Measurements from ENCODE around the gene GRID1. TPM values are rescaled to one million over a fixed set of nuclear protein-coding genes. Genes with fewer than 3 reads are reported as not detected.

Gene GRID1
- total RNA-seq, 1 experiment from 2014 or later = 5.6 TPM

DNA sequence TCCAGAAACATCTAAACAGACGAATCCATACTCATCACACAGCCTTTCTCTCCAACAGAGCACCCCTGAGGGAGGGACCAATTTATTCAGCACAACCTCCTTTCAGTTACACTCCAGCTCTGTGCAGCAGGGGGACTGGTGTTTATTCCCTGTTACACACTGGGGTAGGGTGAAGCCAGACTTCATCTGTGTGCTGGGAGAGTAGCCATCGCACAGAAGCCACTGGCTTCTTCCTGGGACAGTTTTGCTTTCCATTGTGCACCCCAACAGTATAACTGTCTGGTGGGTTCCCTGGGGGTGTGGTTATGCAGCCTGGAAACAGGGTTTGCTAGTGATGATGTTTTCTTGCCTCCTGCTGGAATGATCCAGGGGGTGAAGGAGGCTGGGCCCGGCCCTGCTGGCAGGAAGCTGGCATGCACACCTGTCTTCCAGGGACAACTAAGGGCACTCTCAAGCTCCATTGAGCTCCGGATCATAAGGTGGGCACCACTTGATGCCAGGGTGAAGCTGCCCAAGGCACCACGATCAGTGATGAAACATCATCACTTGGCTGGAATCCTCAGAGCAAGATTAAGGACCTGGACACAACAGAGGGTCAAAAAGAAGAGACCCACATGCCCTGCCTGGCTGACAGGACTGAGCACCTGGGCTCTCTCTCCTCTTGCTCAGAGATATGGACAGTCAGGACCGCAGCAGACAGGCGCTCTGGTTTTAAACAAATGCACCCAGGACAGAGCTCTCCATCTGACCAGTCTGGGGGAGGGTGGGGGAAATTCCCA is 293.2 kb downstream of the GRID1 start:
- H3K9me3 ChIP-seq (ENCODE audit: control insufficient read depth in 1 of 2, insufficient read depth in 1 of 2, low read depth in 1 of 2, low read length in 2 of 2) = no peaks in the 10 kb centered on the region
- no peak overlapping the region for H3K27ac ChIP-seq (ENCODE audit: low read depth, low read length)
- DNase-seq (ENCODE audit: low read depth, low spot score) = no peak
- H3K4me2 ChIP-seq (ENCODE audit: low read length) = no peak overlapping the region
- no peaks in the 10 kb centered on the region for H3K9me2 ChIP-seq (ENCODE audit: insufficient read depth)
- intact Hi-C loops (cut with micrococcal nuclease) = no loop called here
- no peaks in the 10 kb centered on the region for H3K36me3 ChIP-seq (ENCODE audit: control insufficient read depth in 1 of 2, insufficient read depth in 2 of 2, low read length in 2 of 2)
- CTCF ChIA-PET = no interaction called here
- POLR2A ChIA-PET = no interaction called here
- TF ChIP-seq EZH2phosphoT487 (IDR thresholded peaks at IDR 0.05; ENCODE audit: borderline replicate concordance) = no peak
- TF ChIP-seq SP1 (IDR thresholded peaks at IDR 0.05; ENCODE audit: low read depth) = no peak
- no peak for TF ChIP-seq CBX3 (IDR thresholded peaks at IDR 0.05; ENCODE audit: low read depth)
- TF ChIP-seq TCF7L2 (IDR thresholded peaks at IDR 0.05; ENCODE audit: borderline replicate concordance, extremely low read depth, insufficient read depth, insufficient read length) = no peak
- no peak for TF ChIP-seq ZNF274 (IDR thresholded peaks at IDR 0.05; ENCODE audit: low read depth, low read length)
- no peak for TF ChIP-seq JUND (IDR thresholded peaks at IDR 0.05)
- TF ChIP-seq MAX (IDR thresholded peaks at IDR 0.05) = no peak
- TF ChIP-seq, protein P1, sequence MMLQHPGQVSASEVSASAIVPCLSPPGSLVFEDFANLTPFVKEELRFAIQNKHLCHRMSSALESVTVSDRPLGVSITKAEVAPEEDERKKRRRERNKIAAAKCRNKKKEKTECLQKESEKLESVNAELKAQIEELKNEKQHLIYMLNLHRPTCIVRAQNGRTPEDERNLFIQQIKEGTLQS (IDR thresholded peaks at IDR 0.05) = no peak
- TF ChIP-seq CTCF (IDR thresholded peaks at IDR 0.05 in 2 of 3, conservative IDR thresholded peaks at IDR 0.05 in 1 of 3; ENCODE audit: borderline replicate concordance in 1 of 3, insufficient read depth in 1 of 3, low read depth in 2 of 3, low read length in 2 of 3) = no peak
- TF ChIP-seq CEBPB (IDR thresholded peaks at IDR 0.05; ENCODE audit: low read depth) = no peak
- no peak for TF ChIP-seq SRF (IDR thresholded peaks at IDR 0.05; ENCODE audit: low read depth)
- TF ChIP-seq ELF1 (IDR thresholded peaks at IDR 0.05; ENCODE audit: borderline replicate concordance, low read depth) = no peak
- TF ChIP-seq POLR2A (IDR thresholded peaks at IDR 0.05; ENCODE audit: borderline replicate concordance, extremely low read depth, insufficient read depth, insufficient read length) = no peak
- no peak for TF ChIP-seq YY1 (IDR thresholded peaks at IDR 0.05; ENCODE audit: extremely low read depth, insufficient replicate concordance, low read depth, low read length)
- no peak for TF ChIP-seq ZBTB33 (IDR thresholded peaks at IDR 0.05; ENCODE audit: extremely low read depth, insufficient replicate concordance, low read length)
- TF ChIP-seq ZFX (IDR thresholded peaks at IDR 0.05) = no peak
- TF ChIP-seq EZH2 (IDR thresholded peaks at IDR 0.05) = no peak
- RAD21 ChIA-PET (ENCODE audit: low non-redundant PET in 1 of 2, low total read pairs in 2 of 2, uncharacterized antibody in 2 of 2, unreplicated experiment in 2 of 2) = interaction anchor here in 1 of 2 experiments (0.6 kb wide), 1 partner anchor 1270 kb away, joined by 3 read pairs; no protein-coding TSS in a partner anchor
- no peak overlapping the region for H3K9ac ChIP-seq (ENCODE audit: low read length)
- no peaks in the 10 kb centered on the region for H3K79me2 ChIP-seq (ENCODE audit: insufficient read depth, low read length)
- ATAC-seq = no peak
- peaks cover 1 to 14% of the 10 kb centered on the region in 2 experiments; a peak in 3 of 4 replicates for H3K4me1 ChIP-seq (ENCODE audit: control insufficient read depth in 1 of 2, insufficient read depth in 2 of 2, low read length in 2 of 2)
- BruUV-seq (replicated peaks) = no TSS peak
- H3K4me3 ChIP-seq (replicated peaks in 1 of 2; ENCODE audit: low read depth in 1 of 2, low read length in 2 of 2) = no peak overlapping the region
- H3K27me3 ChIP-seq (ENCODE audit: insufficient read depth, low read length) = no peaks in the 10 kb centered on the region
- H4K20me1 ChIP-seq (ENCODE audit: insufficient read depth) = no peaks in the 10 kb centered on the region
- H2AFZ ChIP-seq (ENCODE audit: low read depth, low read length, poor library complexity, severe bottlenecking) = no peak overlapping the region

All from HCT116 (cell line).